HG03135 (cell line): ENCODE measurements around the gene TUBD1.

Experiments used
- ATAC-seq: cut with Tn5 transposase; IDR thresholded peaks from one replicate; pipeline ENCODE4 v1.9.1; 2021; ENCODE audit warnings: mild to moderate bottlenecking, moderate library complexity; ENCODE audit not compliant: unreplicated experiment

Gene TUBD1

DNA sequence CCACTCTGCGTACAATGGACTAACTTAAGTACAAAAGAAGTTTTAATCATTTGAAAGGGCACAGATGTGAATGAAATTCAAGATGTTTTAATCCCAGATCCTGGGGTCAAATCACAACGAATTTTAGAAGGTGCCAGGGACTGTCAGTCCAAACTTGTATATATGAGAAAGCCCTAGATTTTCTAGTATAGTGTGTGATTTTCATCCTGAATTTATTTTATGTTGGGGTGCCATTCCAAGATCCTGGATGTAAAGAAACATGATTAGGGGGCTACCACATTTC is 64.3 kb downstream of the TUBD1 start:
- ATAC-seq, result no peak

DNA sequence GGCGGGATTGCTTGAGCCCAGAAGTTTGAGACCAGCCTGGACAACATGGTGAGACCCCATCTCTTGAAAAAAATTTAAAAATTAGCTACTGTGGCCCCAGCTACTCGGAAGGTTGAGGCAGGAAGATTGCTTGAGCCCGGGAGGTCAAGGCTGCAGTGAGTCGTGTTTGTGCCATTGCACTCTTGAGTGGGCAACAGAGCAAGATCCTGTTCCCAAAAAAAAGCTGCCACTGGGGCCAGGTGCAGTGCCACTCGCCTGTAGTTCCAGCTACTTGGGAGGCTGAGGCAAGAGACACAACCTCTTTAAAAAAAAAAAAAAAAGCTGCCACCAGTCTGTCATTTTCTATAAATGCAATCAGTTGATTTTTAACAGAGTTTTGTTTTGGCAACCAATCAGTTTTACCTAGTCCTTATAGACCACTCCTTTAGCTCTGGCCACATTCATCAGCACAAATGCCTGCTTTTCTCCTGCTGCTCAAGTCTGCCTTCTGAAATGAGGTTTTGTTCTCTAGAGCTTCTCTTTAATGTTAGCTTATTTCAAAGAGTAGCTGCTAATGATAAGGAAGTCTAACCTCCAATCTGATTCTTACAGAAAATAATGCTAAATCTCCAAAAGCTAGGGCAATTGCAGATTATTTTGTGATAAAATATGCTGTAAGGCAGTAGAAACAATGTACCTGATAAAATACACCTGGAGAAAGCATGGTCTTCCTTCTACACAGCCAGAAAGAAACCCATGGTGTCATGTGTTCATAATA is 64.8 kb downstream of the TUBD1 start:
- ATAC-seq, result no peak

DNA sequence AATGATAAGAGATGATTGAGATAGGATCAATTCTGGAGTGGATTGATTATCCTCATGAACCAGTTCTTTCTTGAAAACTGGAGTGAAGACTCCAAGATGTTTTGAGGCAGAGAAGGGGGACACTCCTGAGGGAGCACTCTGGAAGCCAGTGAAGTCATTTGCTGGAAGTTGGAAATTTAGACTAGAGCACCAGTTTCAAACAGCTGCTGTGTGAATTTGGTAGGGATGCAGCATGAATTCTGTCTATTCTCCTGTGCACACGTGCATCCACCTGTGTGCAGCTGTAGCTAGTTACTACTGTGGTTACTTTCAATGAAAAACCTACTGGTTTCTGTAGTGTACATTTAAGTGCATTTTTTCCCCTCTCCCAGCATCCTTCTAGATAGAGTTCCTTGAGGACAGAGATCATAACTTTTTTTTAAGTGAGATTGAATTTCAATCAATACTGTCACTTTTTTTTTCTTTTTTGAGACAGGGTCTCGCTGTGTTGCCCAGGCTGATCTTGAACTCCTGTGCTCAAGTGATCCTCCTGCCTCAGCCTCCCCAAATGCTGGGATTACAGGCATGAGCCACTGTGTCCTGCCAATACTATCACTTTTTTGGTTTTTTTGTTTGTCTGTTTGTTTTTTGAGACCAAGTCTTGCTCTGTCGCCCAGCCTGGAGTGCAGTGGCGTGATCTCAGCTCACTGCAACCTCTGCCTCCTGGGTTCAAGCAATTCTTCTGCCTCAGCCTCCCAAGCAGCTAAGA is 65.9 kb downstream of the TUBD1 start:
- ATAC-seq, result no peak

DNA sequence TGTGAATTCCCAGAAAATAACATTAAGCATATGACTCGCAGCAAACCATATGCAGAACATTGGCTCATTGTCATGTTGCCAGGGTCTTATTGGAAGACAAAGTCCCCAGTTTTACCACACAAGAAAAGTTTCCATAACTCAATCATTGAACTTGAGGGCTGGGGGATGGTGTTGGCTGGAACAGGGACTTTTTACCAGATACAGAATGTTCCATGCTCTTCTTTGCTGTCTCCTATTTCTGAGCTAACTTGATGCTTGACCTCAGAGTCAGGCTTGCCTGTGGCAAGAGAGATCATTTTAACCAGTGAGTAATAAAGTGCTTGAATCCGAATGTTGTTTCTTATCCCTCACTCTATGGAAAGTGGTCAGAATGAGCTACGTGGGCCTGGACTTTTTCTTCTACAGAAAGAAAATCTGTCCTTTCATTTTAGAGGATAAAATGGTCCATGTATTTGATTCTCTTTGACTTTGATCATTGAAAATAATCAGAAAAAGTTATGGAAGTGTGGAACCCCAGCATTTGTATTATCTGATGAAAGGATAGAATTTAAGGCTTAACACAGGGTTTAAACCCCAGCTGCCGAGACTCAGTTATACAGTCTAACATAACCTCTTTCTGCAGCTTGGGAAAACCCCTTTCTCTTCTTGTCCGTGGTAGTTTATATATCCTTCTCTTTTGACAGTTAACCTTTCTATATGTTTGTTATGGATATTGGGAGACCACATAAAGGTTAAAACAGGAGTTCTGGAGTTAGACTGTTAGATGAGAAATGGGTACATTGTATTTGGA is 67.0 kb downstream of the TUBD1 start:
- ATAC-seq, result no peak

DNA sequence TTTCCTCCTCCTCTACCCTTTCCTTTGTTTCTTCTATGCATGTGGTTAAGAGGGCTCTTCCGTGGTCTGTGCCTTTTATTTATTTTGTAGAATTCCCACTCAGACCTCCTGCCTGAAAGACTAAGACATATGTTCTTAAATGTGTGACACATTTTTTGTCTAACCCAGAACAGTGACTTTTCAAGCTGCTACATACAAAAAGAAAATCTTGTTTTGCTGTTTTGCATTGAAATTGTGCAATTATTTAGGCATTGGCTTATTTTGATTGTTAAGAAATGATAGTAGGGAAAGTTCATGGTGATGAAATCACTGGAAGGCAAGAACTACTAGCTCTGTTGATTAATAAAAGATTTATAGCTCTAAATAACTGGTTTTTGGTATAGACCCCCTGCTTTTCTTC is 76.8 kb downstream of the TUBD1 start:
- ATAC-seq, result no peak

DNA sequence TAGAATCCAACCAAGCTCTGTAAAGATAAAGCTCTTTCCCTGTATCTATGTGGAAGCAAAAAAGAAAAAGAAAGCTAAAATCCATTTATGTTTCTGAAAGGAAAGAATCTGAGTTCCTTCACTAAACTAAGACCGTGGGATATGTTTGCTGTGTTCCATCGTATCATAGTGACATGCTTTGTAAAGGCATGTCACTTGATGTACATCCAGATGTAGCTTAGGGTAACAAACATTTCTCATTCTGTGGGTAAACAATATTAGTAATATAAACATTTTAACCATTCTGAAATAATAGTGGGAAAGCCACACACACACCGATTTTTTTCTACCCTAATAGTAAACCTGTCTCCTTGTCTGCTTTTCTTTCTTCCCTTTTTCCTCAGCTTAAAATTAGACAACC is 78.1 kb downstream of the TUBD1 start:
- no peak for ATAC-seq

DNA sequence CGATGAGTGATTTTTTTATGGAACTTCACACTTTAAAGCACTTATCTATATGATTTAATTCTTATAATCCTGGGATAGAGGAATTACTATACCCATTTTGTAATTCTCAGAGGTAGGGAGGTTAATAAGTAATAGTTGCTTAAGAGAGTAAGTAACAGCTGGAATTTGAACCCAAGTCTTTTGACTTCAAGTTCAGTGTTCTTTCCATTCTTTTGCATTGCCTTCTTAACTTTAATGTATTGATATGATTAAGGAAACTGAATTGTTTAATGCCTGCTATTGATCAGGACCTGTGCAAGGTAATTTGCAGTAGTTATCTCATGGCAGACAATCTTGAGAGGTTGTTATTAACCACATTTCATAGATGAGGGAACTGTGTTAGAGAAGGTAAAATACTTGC is 78.5 kb downstream of the TUBD1 start:
- no peak for ATAC-seq

DNA sequence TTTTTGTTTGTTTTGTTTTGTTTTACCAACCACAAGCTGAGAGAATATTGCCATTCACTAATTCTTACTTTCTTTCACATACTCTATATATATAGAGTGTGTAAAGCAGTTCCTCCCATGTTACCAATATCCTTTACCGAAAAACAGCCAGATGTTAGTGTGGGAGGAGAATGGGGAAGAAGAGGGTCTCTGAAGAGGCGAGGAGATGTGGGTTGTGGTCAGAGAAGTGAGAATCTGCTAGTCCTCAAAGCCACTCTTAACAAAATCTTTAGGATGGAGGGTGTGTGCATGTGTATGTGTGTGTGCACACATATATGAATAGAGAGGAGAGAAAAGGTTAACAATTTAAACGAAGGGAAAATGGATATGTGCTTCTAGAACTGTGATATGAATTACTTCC is 80.6 kb downstream of the TUBD1 start:
- ATAC-seq, result no peak

- no peak for ATAC-seq
Measured at GRCh38 chr17:59811209-59811608, 81.5 kb downstream of the TUBD1 start.

DNA sequence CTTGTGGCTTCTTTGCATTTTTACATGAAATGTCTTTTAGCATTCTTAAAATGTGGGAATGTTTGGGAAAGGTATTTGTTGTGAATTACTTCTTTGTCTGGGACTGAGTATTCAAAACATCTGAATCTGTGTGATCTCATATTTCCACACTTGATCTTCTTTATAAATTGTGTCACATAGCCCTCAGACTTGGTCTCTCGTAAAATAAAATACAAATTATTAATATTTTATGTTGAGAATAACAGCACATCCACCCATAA is 81.9 kb downstream of the TUBD1 start:
- ATAC-seq, result no peak
